Brain microvascular endothelial cell (primary cell): ENCODE results near the gene PRKAR1B.

Experiments used
- DNase-seq: peaks from one replicate; pipeline ENCODE4 v3.0.0-alpha.2; 2020
- H3K27ac ChIP-seq: fragments of 250-450 bp; sonication (Bioruptor Pico); 2 replicates; pipeline ENCODE4 v1.5.1; 2020; ENCODE audit warnings: mild to moderate bottlenecking, moderate library complexity
- H3K27me3 ChIP-seq: fragments of 250-450 bp; sonication (Bioruptor Pico); replicated peaks from 2 replicates; pipeline ENCODE4 v1.5.1; 2020; ENCODE audit warnings: mild to moderate bottlenecking
- H3K36me3 ChIP-seq: fragments of 250-450 bp; sonication (Bioruptor Pico); replicated peaks from 2 replicates; pipeline ENCODE4 v1.5.1; 2020; ENCODE audit warnings: mild to moderate bottlenecking
- H3K4me3 ChIP-seq: 2 replicates; pipeline ENCODE4 v1.5.1; 2011; ENCODE audit warnings: low read depth, mild to moderate bottlenecking, control low read depth, low read length, moderate library complexity
- in situ Hi-C: cut with HindIII; loops from 2 replicates; pipeline ENCODE4 v1.10.0; 2017; ENCODE audit warnings: low sequenced_read_pairs, low pct_ligation_motif_present
- TF ChIP-seq, protein P1 (sequence below): IDR thresholded peaks from 2 replicates; pipeline ENCODE4 v1.5.1; 2011; ENCODE audit warnings: low read depth, mild to moderate bottlenecking, moderate library complexity, low read length, control low read depth, inconsistent platforms; ENCODE audit errors: missing control alignments

PRKAR1B gene

DNA sequence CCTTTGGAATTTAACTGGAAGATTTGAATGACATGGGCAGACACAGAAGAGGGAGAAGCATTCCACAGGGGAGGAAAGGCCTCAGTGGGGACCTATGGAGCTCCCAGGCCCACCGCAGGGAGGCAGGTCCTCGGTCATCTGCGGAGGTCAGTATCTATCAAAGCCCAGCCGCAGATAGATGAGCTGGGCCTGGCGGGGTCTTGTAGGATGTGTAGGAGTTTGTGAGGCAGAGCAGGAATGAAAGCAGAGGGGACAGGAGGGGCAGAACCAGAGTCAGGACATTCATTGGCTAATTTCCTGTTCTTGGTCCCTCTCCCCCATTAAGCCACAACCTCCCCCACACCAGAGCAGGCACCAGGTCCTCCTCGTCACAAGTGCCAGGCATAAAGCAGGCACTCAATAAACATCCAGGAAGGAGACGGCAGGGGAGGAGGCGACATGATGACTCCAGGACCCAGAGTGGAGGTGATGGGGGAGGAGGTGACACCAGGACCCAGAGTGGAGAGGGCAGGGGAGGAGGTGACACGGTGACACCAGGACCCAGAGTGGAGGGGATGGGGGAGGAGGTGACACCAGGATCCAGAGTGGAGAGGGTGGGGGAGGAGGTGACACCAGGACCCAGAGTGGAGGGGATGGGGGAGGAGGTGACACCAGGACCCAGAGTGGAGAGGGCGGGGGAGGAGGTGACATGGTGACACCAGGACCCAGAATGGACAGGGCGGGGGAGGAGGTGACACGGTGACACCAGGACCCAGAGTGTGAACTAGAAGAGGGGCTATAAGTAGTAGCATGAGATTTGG lies 123.7 kb downstream of the PRKAR1B start:
- no peaks in the 10 kb centered on the region for H3K27me3 ChIP-seq
- peak overlapping the region; percentile 72 for H3K27ac ChIP-seq
- DNase-seq: no peak
- in situ Hi-C loops: no loop called here
- TF ChIP-seq, protein P1, sequence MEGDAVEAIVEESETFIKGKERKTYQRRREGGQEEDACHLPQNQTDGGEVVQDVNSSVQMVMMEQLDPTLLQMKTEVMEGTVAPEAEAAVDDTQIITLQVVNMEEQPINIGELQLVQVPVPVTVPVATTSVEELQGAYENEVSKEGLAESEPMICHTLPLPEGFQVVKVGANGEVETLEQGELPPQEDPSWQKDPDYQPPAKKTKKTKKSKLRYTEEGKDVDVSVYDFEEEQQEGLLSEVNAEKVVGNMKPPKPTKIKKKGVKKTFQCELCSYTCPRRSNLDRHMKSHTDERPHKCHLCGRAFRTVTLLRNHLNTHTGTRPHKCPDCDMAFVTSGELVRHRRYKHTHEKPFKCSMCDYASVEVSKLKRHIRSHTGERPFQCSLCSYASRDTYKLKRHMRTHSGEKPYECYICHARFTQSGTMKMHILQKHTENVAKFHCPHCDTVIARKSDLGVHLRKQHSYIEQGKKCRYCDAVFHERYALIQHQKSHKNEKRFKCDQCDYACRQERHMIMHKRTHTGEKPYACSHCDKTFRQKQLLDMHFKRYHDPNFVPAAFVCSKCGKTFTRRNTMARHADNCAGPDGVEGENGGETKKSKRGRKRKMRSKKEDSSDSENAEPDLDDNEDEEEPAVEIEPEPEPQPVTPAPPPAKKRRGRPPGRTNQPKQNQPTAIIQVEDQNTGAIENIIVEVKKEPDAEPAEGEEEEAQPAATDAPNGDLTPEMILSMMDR: no peak
- no peaks in the 10 kb centered on the region for H3K36me3 ChIP-seq
- H3K4me3 ChIP-seq: no peak overlapping the region

DNA sequence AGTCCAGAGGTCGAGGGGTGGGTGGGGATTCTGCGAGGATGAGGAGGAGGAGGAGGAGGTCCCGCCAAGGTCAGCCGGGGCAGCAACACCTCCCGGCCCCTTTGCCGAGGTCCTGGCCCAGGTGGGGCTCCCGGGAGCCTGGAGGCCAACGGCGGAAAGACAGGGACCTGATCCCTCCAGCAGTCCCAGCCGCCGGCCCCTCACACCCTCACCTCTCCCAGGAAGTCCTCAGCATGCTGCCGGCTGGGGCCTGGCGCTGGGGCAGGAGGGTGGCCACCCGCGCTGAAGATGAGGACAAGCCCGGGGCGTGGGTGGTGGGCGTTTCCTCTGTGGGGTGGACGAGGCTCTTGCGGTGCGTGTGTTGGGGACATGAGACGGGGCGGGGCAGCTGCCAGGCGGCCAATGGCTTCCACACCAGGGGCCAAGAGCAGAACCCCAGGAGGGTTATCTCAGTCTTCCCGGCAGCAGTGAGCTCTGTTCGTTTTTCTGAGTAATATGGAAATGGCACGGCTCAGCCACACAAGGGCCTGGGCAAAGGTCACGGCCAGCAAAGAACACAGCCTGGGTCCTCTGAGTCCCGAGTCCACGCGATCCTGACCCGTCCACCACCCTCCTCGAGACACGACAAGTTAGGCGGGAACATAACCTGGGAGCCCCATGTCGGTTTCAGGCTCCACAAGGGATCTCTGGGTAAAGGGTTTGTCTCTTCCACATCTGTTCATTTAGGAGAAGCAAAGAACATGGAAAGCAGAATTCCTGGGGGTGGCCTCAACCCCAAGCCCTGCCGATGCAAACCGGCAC lies 124.5 kb downstream of the PRKAR1B start:
- DNase-seq: no peak
- no peak overlapping the region for H3K4me3 ChIP-seq
- no peak overlapping the region for H3K27ac ChIP-seq
- TF ChIP-seq, protein P1: no peak
- no peaks in the 10 kb centered on the region for H3K36me3 ChIP-seq
- in situ Hi-C loops: no loop called here
- H3K27me3 ChIP-seq: no peaks in the 10 kb centered on the region

- no peaks in the 10 kb centered on the region for H3K36me3 ChIP-seq
- in situ Hi-C loops: no loop called here
- TF ChIP-seq, protein P1: no peak
- DNase-seq: no peak
- H3K27me3 ChIP-seq: no peaks in the 10 kb centered on the region
- no peak overlapping the region for H3K4me3 ChIP-seq
- peak overlapping the region; percentile 5 for H3K27ac ChIP-seq
These were observed 125.3 kb downstream of the PRKAR1B start for GRCh38 chr7:601595-602340.

GRCh38 chr7:601036-601594 lies 126.0 kb downstream of the PRKAR1B start:
- Histone ChIP-seq H3K27me3 (no peaks in the 10 kb centered on the region), H3K36me3 (no peaks in the 10 kb centered on the region), H3K4me3 (no peak overlapping the region), H3K27ac (no peak overlapping the region)
- no peak for DNase-seq
- in situ Hi-C loops: no loop called here
- TF ChIP-seq, protein P1: no peak

GRCh38 chr7:600149-601035 lies 126.7 kb downstream of the PRKAR1B start:
- H3K27ac ChIP-seq: no peak overlapping the region

More at GRCh38 chr7:600149-601035, 126.7 kb downstream of the PRKAR1B start:
- DNase-seq: no peak
- TF ChIP-seq, protein P1: no peak
- in situ Hi-C loops: no loop called here
- Histone ChIP-seq H3K36me3 (no peaks in the 10 kb centered on the region), H3K27me3 (no peaks in the 10 kb centered on the region), H3K4me3 (no peak overlapping the region)
